ENCODE data around the gene RAI1.

The RAI1 gene

DNA sequence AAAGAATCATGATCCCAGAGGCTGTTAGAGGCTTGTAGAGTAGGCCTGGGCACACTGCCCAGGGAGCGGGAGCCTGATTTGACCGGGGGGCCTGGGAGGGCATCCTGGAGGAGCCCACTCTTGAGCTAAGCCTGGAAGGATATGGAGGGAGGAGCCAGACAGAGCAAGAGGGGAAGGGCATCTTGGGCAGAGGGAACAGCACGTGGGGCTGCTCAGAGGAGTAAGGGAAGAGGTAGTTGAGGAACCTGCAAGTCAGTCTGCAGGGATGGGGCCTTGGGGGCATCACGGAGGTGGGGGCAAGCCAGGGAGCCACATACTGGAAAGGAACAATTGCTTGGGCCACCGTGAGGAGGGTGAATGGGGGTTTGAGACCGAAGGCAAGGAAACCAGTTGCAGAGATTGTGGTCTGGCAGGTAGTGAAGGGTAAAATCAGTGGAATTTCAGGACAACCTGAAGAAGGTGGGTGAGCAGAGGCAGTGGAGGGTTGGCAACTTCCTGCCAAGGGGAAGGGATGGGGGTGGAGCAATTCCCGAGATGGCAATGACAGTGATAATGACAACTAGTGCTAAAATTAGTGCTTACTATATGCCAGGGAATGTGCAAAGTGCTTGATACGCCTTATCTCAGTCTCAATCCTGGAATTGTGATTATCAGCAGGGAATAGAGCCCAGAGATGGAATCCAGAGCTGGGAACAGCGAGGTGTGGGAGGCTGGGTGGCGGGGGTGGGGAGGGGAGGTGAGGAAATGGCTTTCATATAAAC, 9.7 kb upstream of the RAI1 start:
- TF ChIP-seq FOXP2 (optimal IDR thresholded peaks at IDR 0.05; ENCODE audit: borderline replicate concordance, extremely low read depth, extremely low read length, insufficient read depth) (no peak), POLR2AphosphoS5 (IDR thresholded peaks at IDR 0.05; ENCODE audit: low read depth, low read length) (no peak), TAF1 (IDR thresholded peaks at IDR 0.05; ENCODE audit: borderline replicate concordance, insufficient read depth, low read length) (no peak), SIN3A (IDR thresholded peaks at IDR 0.05; ENCODE audit: borderline replicate concordance, insufficient read depth, low read length) (no peak), REST (IDR thresholded peaks at IDR 0.05; ENCODE audit: insufficient read depth in 1 of 2, low read depth in 2 of 2, low read length in 2 of 2) (no peak)

GRCh38 chr17:17672453-17673368, 8.5 kb upstream of the RAI1 start:
- TF ChIP-seq SIN3A (IDR thresholded peaks at IDR 0.05; ENCODE audit: borderline replicate concordance, insufficient read depth, low read length) (no peak), TAF1 (IDR thresholded peaks at IDR 0.05; ENCODE audit: borderline replicate concordance, insufficient read depth, low read length) (no peak), REST (IDR thresholded peaks at IDR 0.05; ENCODE audit: insufficient read depth in 1 of 2, low read depth in 2 of 2, low read length in 2 of 2) (no peak), POLR2AphosphoS5 (IDR thresholded peaks at IDR 0.05; ENCODE audit: low read depth, low read length) (no peak), FOXP2 (optimal IDR thresholded peaks at IDR 0.05; ENCODE audit: borderline replicate concordance, extremely low read depth, extremely low read length, insufficient read depth) (no peak)

GRCh38 chr17:17675416-17675815, 5.8 kb upstream of the RAI1 start:
- no peak for TF ChIP-seq FOXP2 (optimal IDR thresholded peaks at IDR 0.05; ENCODE audit: borderline replicate concordance, extremely low read depth, extremely low read length, insufficient read depth)
- TF ChIP-seq TAF1 (IDR thresholded peaks at IDR 0.05; ENCODE audit: borderline replicate concordance, insufficient read depth, low read length): no peak
- no peak for TF ChIP-seq REST (IDR thresholded peaks at IDR 0.05; ENCODE audit: insufficient read depth in 1 of 2, low read depth in 2 of 2, low read length in 2 of 2)
- no peak for TF ChIP-seq POLR2AphosphoS5 (IDR thresholded peaks at IDR 0.05; ENCODE audit: low read depth, low read length)
- TF ChIP-seq SIN3A (IDR thresholded peaks at IDR 0.05; ENCODE audit: borderline replicate concordance, insufficient read depth, low read length): no peak

GRCh38 chr17:17675925-17676534, 5.2 kb upstream of the RAI1 start:
- no peak for TF ChIP-seq REST (IDR thresholded peaks at IDR 0.05; ENCODE audit: insufficient read depth in 1 of 2, low read depth in 2 of 2, low read length in 2 of 2)
- TF ChIP-seq SIN3A (IDR thresholded peaks at IDR 0.05; ENCODE audit: borderline replicate concordance, insufficient read depth, low read length): no peak
- TF ChIP-seq FOXP2 (optimal IDR thresholded peaks at IDR 0.05; ENCODE audit: borderline replicate concordance, extremely low read depth, extremely low read length, insufficient read depth): peak; percentile 26
- TF ChIP-seq POLR2AphosphoS5 (IDR thresholded peaks at IDR 0.05; ENCODE audit: low read depth, low read length): no peak
- TF ChIP-seq TAF1 (IDR thresholded peaks at IDR 0.05; ENCODE audit: borderline replicate concordance, insufficient read depth, low read length): 0 out of 2 replicates have a peak, but pooled peaks have one; percentile 6

Measured in PFSK-1 (cell line).